ENCODE data around the gene ARL13B.

GRCh38 chr3:94050546-94050945, 70.6 kb downstream of the ARL13B start:
- TF ChIP-seq CTCF (IDR thresholded peaks at IDR 0.05), result no peak
- TF ChIP-seq JUN (CRISPR knock-in tag; IDR thresholded peaks at IDR 0.05), result no peak
- TF ChIP-seq FOXJ3 (CRISPR knock-in tag; IDR thresholded peaks at IDR 0.05; ENCODE audit: borderline replicate concordance), result no peak
- no peak for TF ChIP-seq ATF2 (CRISPR knock-in tag; IDR thresholded peaks at IDR 0.05; ENCODE audit: borderline replicate concordance, low read depth)
- no peak for TF ChIP-seq ZBTB43 (CRISPR knock-in tag; IDR thresholded peaks at IDR 0.05)
- TF ChIP-seq JAZF1 (CRISPR knock-in tag; IDR thresholded peaks at IDR 0.05), result no peak
- no peak for TF ChIP-seq NFATC4 (CRISPR knock-in tag; IDR thresholded peaks at IDR 0.05)
- no peak for TF ChIP-seq GABPB1 (CRISPR knock-in tag; IDR thresholded peaks at IDR 0.05)
- TF ChIP-seq PREB (CRISPR knock-in tag; IDR thresholded peaks at IDR 0.05; ENCODE audit: borderline replicate concordance), result no peak
- TF ChIP-seq ATF6 (CRISPR knock-in tag; IDR thresholded peaks at IDR 0.05), result no peak
- no peak for TF ChIP-seq NFYB (CRISPR knock-in tag; conservative IDR thresholded peaks at IDR 0.05; ENCODE audit: low read depth)
- no peak for TF ChIP-seq ZSCAN18 (CRISPR knock-in tag; IDR thresholded peaks at IDR 0.05)

Measured in WTC11 (cell line).